Measurements from ENCODE around the gene NOA1. TPM values are rescaled to one million over a fixed set of nuclear protein-coding genes. Genes with fewer than 3 reads are reported as not detected.

Gene NOA1
- total and polyA plus RNA-seq, 2 experiments from 2014 or later, result 10.1 to 18.2 TPM

GRCh38 chr4:56976283-56976836 is 1.0 kb downstream of the NOA1 start:
- 2% methylated on average over 34 of the region's 35 CpGs for WGBS (ENCODE audit: low lambda C conversion rate, missing lambda C conversion rate)
- H2AFZ ChIP-seq, result peak overlapping the region; percentile 94
- peaks cover 11% of the 10 kb centered on the region for H3K9me3 ChIP-seq (ENCODE audit: low read depth)
- peak overlapping the region; percentile 98 for H3K4me2 ChIP-seq
- H3K4me1 ChIP-seq (ENCODE audit: insufficient read depth), result peaks cover 14% of the 10 kb centered on the region
- TF ChIP-seq CTCF (IDR thresholded peaks at IDR 0.05; ENCODE audit: poor library complexity), result no peak
- TF ChIP-seq EZH2phosphoT487 (IDR thresholded peaks at IDR 0.05; ENCODE audit: low read depth, severe bottlenecking, unreplicated experiment), result no peak
- TF ChIP-seq EZH2 (IDR thresholded peaks at IDR 0.05; ENCODE audit: borderline replicate concordance), result no peak
- H3K27ac ChIP-seq, result peak overlapping the region; percentile 77
- DNase-seq (ENCODE audit: low spot score), result no peak
- no peaks in the 10 kb centered on the region for H3K27me3 ChIP-seq
- peaks cover 65% of the 10 kb centered on the region for H3K79me2 ChIP-seq
- H3K4me3 ChIP-seq, result peak overlapping the region; percentile 90
- H3K36me3 ChIP-seq (replicated peaks; ENCODE audit: insufficient read depth, low read depth), result no peaks in the 10 kb centered on the region
- H3K9me2 ChIP-seq (replicated peaks; ENCODE audit: insufficient read depth), result no peaks in the 10 kb centered on the region
- H4K20me1 ChIP-seq (ENCODE audit: insufficient read depth, poor library complexity, severe bottlenecking), result peaks cover 24% of the 10 kb centered on the region

- Histone ChIP-seq H3K79me2 (peaks cover 41% of the 10 kb centered on the region), H2AFZ (no peak overlapping the region), H3K9me2 (replicated peaks; ENCODE audit: insufficient read depth) (no peaks in the 10 kb centered on the region), H4K20me1 (ENCODE audit: insufficient read depth, poor library complexity, severe bottlenecking) (peaks cover 7% of the 10 kb centered on the region), H3K4me1 (ENCODE audit: insufficient read depth) (peaks cover 4% of the 10 kb centered on the region), H3K9me3 (ENCODE audit: low read depth) (peaks cover 11% of the 10 kb centered on the region), H3K27me3 (no peaks in the 10 kb centered on the region), H3K36me3 (replicated peaks; ENCODE audit: insufficient read depth, low read depth) (no peaks in the 10 kb centered on the region), H3K4me2 (no peak overlapping the region), H3K4me3 (no peak overlapping the region), H3K27ac (no peak overlapping the region)
- no peak for TF ChIP-seq EZH2 (IDR thresholded peaks at IDR 0.05; ENCODE audit: borderline replicate concordance)
- TF ChIP-seq CTCF (IDR thresholded peaks at IDR 0.05; ENCODE audit: poor library complexity), result no peak
- no peak for TF ChIP-seq EZH2phosphoT487 (IDR thresholded peaks at IDR 0.05; ENCODE audit: low read depth, severe bottlenecking, unreplicated experiment)
- DNase-seq (ENCODE audit: low spot score), result no peak
- WGBS (ENCODE audit: low lambda C conversion rate, missing lambda C conversion rate), result 96% methylated on average over 3 of the region's 3 CpGs
Observed at GRCh38 chr4:56973336-56973735, 4.1 kb downstream of the NOA1 start.

GRCh38 chr4:56972809-56973208 is 4.6 kb downstream of the NOA1 start:
- Histone ChIP-seq H3K4me1 (ENCODE audit: insufficient read depth) (peaks cover 4% of the 10 kb centered on the region), H3K27ac (no peak overlapping the region), H3K9me2 (replicated peaks; ENCODE audit: insufficient read depth) (no peaks in the 10 kb centered on the region), H3K4me2 (no peak overlapping the region), H3K27me3 (no peaks in the 10 kb centered on the region), H3K9me3 (ENCODE audit: low read depth) (peaks cover 11% of the 10 kb centered on the region), H3K36me3 (replicated peaks; ENCODE audit: insufficient read depth, low read depth) (no peaks in the 10 kb centered on the region), H3K79me2 (peaks cover 41% of the 10 kb centered on the region), H2AFZ (no peak overlapping the region), H4K20me1 (ENCODE audit: insufficient read depth, poor library complexity, severe bottlenecking) (peaks cover 7% of the 10 kb centered on the region), H3K4me3 (no peak overlapping the region)
- no peak for DNase-seq (ENCODE audit: low spot score)
- no peak for TF ChIP-seq EZH2 (IDR thresholded peaks at IDR 0.05; ENCODE audit: borderline replicate concordance)
- no peak for TF ChIP-seq CTCF (IDR thresholded peaks at IDR 0.05; ENCODE audit: poor library complexity)
- no peak for TF ChIP-seq EZH2phosphoT487 (IDR thresholded peaks at IDR 0.05; ENCODE audit: low read depth, severe bottlenecking, unreplicated experiment)

Data from hepatocyte (in vitro differentiated cells).